H54 (cell line): Measurements from ENCODE around the gene FAF1.

Source experiments
- DNase-seq: peaks from one replicate; pipeline ENCODE4 v3.0.0; 2011; ENCODE audit warnings: low spot score, mixed read lengths; ENCODE audit not compliant: insufficient read length
- FAIRE-seq: peaks from 3 replicates; lab custom pipeline; 2011; peaks lifted over from hg19 to GRCh38; lab: Jason Lieb, UNC
- POLR2A ChIP-seq: IDR thresholded peaks from 2 replicates; pipeline ENCODE4 v1.6.1; 2011; ENCODE audit warnings: low read depth, mild to moderate bottlenecking, low read length

Gene FAF1

GRCh38 chr1:50611675-50612074 lies 348.4 kb downstream of the FAF1 start:
- TF ChIP-seq POLR2A: no peak
- FAIRE-seq (no peak), DNase-seq (no peak)

- FAIRE-seq (no peak), DNase-seq (no peak)
- TF ChIP-seq POLR2A: no peak
Observed at GRCh38 chr1:50610563-50610962, 349.5 kb downstream of the FAF1 start.

- no peak for FAIRE-seq
Observed at GRCh38 chr1:50609508-50609907, 350.6 kb downstream of the FAF1 start.

GRCh38 chr1:50605186-50605875 lies 354.7 kb downstream of the FAF1 start:
- FAIRE-seq (peak; percentile 85), DNase-seq (peak; percentile 6)
- no peak for TF ChIP-seq POLR2A

More at GRCh38 chr1:50609508-50609907, 350.6 kb downstream of the FAF1 start:
- no peak for DNase-seq
- no peak for TF ChIP-seq POLR2A

- FAIRE-seq: no peak
- TF ChIP-seq POLR2A: no peak
- DNase-seq: no peak
Observed at GRCh38 chr1:50604580-50604979, 355.5 kb downstream of the FAF1 start.

GRCh38 chr1:50603274-50604271 lies 356.5 kb downstream of the FAF1 start:
- DNase-seq (peak; percentile 20), FAIRE-seq (peak; percentile 99)
- no peak for TF ChIP-seq POLR2A

- DNase-seq (no peak), FAIRE-seq (no peak)
- TF ChIP-seq POLR2A: no peak
Observed at GRCh38 chr1:50599546-50599945, 360.5 kb downstream of the FAF1 start.

GRCh38 chr1:50595874-50596273 lies 364.2 kb downstream of the FAF1 start:
- FAIRE-seq: no peak
- TF ChIP-seq POLR2A: no peak
- no peak for DNase-seq

- FAIRE-seq: no peak
- no peak for DNase-seq
- TF ChIP-seq POLR2A: no peak
Observed at GRCh38 chr1:50593515-50593914, 366.6 kb downstream of the FAF1 start.

GRCh38 chr1:50591598-50591997 lies 368.5 kb downstream of the FAF1 start:
- no peak for TF ChIP-seq POLR2A
- no peak for DNase-seq
- FAIRE-seq: no peak

GRCh38 chr1:50582346-50582745 lies 377.7 kb downstream of the FAF1 start:
- no peak for DNase-seq
- no peak for TF ChIP-seq POLR2A
- FAIRE-seq: no peak

- FAIRE-seq: no peak
- TF ChIP-seq POLR2A: no peak
- no peak for DNase-seq
Observed at GRCh38 chr1:50570066-50570468, 390.0 kb downstream of the FAF1 start.

- DNase-seq (no peak), FAIRE-seq (no peak)
- no peak for TF ChIP-seq POLR2A
Observed at GRCh38 chr1:50568782-50569181, 391.3 kb downstream of the FAF1 start.

GRCh38 chr1:50566405-50566804 lies 393.7 kb downstream of the FAF1 start:
- no peak for FAIRE-seq
- TF ChIP-seq POLR2A: no peak
- no peak for DNase-seq
